Measurements from ENCODE around the gene NDUFA13.

The NDUFA13 gene

DNA sequence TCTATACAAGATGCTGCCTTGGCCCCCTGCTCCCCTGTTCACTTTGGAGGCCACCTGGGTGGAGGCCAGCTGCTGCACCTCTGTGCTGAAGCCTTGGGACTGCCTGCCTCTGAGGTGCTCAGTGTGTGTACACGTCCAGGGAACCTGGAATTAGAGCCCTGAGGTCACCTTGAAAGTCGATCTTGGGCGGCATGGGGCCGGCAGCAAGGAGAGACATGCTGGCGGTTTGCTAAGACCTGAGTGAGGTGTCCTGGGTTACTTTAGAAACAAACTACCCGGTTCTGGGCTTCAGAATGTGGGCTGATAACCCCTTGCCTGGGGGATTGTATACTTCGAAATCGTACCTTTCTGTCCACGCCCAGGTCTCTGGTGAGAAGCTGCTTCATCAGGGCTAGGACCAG lies 26.2 kb upstream of the NDUFA13 start:
- no peak for DNase-seq (ENCODE audit: low read depth)

DNA sequence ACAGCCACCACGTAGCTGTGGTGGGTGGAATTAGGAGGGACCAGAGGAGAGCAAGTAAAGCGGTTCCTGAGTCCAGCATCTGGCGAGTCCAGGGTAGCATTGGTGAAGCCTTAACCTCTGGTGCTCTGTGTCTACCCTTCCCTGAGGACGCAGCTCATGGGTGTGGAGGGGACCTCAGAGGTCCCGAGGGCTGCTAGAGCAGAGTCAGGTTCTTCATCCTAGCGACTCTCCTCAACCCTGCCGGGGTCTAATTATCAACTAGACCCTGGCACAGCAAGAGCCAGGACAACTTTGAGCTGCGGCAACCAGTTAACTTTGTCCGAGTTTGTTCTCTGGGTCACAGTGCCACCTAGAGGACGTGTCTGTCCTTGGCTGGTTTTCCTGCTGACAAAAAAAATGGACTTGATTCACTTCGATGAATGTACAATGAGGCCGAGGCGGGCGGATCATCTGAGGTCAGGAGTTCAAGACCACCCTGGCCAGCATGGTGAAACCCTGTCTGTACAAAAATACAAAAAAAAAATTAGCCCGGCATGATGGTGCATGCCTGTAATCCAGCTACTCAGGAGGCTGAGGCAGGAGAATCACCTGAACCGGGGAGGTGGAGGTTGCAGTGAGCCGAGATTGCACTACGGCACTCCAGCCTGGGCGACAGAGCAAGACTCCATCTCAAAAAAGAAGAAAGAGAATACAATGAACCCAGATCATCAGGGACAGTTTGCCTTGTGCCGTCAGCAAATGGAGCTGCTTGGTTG lies 25.6 kb upstream of the NDUFA13 start:
- DNase-seq (ENCODE audit: low read depth), result peak; percentile 73

DNA sequence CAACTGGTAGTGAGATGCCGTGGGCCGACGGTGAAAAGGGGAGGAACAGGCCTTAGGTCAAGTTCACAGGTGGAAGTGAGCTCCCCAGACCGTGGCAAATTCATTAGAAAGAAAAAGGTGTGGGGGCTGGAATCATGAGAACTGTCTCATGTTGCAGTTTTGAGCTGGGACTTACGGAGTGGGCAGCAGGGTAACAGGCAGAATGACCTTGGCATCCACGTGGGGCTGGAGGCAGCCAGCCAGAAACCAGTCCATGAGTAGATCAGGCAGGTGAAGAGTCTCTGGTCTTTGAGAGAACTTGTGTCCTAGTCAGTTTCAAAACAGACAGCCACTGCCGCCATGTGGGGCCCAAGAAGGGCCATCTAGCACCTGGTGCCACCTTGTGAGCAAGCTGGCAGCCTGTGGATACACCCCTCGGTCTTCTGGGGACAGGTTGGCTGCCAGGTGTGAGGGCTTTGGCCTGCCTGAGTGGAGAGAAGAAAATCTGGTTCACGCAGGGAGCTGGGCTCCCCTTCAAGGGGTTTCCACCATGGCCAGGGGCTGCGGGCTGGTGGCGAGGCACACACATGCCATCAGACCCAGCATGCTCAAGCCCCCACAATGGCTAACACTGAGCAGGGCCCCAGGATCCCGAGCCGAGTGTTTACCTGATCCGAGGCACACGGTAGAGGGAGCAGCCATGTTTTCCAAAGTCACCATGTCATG lies 24.6 kb upstream of the NDUFA13 start:
- DNase-seq (ENCODE audit: low read depth), result no peak

DNA sequence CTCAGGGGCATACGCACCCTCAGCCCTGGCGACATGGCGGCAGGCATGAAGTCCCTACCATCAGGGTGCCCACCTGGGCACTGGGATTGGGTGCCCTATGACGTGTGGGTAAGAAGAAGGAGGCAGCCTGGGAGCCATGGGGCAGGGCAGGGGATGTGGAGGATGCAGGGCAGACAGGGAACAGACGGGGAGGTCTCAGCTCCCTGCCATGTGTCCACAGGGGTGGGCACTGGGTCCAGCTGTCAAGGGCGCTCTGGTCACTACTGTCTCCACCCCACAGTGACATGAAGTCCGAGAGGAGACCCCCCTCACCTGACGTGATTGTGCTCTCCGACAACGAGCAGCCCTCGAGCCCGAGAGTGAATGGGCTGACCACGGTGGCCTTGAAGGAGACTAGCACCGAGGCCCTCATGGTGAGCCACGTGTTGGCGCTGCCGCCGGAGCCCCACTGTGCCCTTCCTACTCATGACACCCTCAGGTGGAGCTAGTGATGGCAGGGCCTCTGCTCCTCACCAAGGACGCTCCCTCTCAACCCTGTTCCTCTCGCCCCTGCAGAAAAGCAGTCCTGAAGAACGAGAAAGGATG lies 23.9 kb upstream of the NDUFA13 start:
- DNase-seq (ENCODE audit: low read depth), result no peak

DNA sequence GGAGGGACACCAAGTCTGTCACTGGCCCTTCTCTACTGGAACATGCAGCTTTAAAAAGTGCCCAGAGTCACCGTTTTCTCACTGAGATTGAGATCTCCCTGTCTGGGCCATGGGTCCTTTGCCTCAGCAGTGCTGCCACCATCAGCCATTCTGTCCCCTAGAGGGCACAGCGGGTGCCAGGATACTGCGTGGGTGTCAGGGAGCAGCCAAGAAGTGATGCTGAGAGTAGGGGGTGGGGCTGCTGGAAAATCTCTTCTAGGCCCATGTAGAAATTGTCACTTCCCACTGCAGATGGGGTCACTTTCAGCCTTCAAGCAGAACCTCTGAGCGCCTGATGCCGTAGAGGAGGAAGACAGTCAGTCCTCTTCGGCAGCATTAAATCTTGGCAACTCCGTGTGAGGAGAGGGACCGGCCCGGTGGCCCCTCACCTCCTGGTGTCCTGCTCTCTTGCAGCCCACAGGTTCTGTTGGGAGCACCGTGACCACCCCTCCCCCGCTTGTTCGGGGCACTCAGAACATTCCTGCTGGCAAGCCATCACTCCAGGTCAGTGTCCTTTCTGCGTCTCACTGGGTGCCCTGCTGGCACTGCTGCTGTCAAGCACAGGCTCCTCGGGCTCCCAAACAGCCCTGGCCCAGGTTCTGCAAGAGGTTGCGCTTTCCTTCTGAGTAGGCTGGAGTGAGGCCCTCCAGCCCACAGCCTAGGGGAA lies 22.0 kb upstream of the NDUFA13 start:
- no peak for DNase-seq (ENCODE audit: low read depth)

DNA sequence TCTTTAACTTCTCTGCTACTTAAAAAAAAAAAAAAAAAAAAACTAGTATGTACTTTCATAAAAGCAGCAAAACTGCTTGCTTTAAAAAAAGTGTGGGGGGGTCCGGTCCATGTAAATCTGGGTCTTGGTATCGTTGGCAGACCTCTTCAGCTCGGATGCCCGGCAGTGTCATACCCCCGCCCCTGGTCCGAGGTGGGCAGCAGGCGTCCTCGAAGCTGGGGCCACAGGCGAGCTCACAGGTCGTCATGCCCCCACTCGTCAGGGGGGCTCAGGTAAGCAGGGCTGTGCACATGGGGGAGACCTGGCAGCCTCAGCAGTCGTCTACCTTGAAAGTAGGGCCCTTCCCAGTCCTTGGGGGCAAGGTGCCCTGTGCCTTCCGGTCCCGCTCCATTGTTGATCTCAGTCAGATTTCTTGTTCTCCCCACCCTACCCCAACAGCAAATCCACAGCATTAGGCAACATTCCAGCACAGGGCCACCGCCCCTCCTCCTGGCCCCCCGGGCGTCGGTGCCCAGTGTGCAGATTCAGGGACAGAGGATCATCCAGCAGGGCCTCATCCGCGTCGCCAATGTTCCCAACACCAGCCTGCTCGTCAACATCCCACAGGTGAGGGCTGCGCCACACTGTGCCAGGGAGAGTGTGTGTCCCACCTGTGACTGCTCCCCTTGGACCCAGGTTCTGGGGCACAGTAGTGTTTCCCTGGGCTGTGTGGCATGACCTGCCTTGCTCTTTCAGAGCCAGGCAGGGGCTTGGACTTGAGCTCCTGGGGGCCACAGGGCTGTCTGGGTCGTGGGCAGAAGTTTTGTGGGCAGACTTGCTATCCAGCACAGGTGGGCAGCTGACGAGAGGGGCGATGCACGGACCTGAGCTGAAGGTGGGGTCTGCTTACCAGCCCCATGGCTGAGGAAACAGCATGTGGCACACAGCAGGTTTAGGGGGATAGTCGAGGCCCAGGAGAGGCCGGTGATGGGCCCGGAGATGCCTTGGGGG lies 20.1 kb upstream of the NDUFA13 start:
- no peak for DNase-seq (ENCODE audit: low read depth)

DNA sequence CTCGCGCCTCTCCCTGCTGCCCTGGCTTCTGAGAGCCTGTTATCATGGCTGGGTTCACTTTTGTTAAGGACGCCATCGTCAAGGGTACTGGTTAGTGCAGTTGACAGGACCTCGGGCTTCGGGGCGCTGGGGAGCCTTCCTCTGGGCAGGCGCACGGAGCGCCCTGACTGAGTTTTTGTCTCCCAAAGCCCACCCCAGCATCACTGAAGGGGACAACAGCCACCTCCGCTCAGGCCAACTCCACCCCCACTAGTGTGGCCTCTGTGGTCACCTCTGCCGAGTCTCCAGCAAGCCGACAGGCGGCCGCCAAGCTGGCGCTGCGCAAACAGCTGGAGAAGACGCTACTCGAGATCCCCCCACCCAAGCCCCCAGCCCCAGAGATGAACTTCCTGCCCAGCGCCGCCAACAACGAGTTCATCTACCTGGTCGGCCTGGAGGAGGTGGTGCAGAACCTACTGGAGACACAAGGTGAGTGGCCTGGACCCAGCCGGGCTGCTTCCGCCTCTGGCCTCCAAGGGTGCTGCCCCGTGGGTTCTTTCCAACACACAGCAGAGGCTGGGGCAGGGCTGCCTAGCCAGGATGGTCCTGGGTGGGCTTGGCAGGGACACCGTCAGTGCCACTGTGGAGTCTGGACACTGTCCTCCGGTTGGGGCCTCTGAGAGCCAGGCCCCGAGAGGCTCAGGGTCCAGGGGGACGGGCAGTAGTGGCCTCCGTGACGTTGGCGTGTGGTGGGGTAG lies 17.6 kb upstream of the NDUFA13 start:
- no peak for DNase-seq (ENCODE audit: low read depth)

DNA sequence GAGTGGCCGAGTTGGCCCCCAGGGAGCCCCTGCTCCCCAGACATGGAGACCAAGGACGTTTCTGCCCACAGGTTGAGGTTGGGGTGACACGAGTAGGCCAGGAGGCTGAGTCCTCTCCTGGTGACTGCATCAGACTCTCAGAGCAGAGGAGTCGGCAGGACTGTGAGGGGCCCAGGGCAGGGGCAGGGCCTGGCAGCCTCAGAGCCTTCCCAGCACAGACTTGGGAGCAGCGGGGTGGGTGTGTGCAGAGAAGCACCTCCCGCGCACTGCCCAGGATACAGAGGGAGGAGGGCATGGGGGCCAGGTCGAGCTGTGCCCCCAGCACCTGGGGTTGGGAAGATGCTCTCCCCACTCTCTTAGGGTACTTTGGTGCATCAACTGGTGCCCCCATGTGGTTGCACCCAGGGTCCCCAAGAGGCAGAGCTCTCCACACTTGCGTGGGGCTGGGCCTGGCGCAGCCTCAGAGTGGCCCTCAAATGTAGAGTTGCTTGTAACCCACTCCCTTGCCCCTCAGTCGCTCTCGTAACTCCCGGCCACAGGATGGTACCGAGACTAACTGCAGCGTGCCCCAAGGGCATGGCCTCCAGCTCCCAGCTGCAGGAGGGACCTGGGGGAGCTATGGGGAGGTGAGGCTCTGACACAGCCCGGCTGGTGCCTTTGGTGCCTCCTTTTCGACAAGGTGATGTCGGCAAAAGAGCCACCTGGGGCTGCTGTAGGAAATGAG lies 16.6 kb upstream of the NDUFA13 start:
- no peak for DNase-seq (ENCODE audit: low read depth)

DNA sequence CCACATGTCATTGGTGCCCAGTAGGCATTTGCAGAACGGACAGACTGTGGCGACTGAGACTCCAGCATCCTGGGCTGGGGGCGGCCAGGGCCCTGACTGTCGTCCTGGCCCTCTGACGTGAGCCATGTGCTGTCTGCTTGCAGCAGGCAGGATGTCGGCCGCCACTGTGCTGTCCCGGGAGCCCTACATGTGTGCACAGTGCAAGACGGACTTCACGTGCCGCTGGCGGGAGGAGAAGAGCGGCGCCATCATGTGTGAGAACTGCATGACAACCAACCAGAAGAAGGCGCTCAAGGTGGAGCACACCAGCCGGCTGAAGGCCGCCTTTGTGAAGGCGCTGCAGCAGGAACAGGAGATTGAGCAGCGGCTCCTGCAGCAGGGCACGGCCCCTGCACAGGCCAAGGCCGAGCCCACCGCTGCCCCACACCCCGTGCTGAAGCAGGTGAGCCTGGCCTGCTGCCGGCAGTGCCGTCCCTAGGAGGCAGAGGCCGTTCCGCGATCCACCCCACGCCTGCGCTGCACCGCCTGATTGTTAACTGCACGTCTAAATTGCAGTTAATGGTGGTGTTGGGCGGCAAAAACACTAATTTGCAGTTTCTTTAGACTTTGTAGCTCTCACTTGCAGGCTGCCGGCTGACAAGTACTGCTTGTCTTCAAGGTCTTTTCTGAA lies 14.9 kb upstream of the NDUFA13 start:
- no peak for DNase-seq (ENCODE audit: low read depth)

DNA sequence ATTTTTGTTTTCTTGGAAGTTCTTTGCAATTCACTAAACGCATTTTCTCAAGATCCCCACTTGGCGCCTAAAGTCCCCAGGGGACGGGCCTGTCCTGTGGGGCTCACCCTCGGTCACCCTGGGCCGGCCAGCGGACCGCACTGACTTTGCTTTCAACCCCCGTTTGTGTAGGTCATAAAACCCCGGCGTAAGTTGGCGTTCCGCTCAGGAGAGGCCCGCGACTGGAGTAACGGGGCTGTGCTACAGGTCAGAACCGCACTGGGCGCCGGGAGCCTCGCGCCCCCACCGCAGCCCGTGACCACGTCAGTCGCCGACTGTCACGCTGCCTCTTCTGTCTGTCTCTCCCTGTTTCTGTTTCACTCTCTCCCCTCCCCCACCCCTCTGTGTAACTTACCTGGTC lies 14.2 kb upstream of the NDUFA13 start:
- DNase-seq (ENCODE audit: low read depth), result no peak

DNA sequence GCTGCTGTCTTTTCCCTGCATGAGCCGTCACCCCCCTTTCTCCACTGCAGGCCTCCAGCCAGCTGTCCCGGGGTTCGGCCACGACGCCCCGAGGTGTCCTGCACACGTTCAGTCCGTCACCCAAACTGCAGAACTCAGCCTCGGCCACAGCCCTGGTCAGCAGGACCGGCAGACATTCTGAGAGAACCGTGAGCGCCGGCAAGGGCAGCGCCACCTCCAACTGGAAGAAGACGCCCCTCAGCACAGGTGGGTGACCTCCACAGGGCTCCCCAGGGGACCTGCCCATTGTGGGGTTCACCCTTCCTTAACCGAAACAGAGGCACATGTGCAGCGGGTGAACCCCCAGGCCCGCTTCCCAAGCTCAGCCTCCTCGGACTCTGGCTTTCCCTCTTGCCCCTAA lies 13.7 kb upstream of the NDUFA13 start:
- no peak for DNase-seq (ENCODE audit: low read depth)

DNA sequence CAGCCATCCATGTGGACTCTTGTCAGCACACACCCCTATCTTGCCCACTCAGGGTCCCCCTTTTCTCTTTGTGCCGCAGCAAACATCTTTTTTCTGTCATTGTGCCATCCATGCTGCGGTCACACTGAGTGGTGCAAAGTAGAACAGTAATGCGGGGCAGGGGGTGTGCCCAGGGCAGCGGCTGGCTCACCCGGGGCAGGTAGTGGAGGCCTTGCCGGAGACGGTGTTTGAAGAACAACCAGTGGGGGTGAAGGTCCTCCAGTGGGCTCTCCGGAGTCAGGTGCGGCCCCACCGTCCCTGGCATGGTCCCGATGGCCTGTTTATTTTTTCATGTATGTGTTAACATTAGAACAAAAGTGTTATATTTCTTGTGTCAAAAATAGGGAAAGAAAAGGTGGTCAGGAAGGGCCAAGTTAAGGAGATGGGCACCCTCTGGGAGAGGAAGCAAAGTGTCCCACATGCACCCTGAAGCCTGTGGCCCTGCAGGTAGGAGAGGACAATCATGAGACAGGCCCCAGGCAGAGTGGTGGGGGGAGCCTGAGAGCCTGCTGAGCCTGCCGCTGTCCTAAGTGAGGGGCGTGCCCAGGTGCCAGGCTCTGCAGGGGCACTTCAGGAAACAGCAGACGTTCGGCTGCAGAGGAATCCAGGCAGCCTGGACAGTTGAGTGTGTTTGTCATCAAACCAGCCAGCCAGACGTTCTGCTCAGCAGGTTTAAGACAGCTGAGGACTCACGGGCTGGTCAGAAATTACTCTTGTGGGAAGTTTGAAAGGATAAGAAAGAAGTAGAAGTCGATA lies 13.0 kb upstream of the NDUFA13 start:
- DNase-seq (ENCODE audit: low read depth), result no peak

DNA sequence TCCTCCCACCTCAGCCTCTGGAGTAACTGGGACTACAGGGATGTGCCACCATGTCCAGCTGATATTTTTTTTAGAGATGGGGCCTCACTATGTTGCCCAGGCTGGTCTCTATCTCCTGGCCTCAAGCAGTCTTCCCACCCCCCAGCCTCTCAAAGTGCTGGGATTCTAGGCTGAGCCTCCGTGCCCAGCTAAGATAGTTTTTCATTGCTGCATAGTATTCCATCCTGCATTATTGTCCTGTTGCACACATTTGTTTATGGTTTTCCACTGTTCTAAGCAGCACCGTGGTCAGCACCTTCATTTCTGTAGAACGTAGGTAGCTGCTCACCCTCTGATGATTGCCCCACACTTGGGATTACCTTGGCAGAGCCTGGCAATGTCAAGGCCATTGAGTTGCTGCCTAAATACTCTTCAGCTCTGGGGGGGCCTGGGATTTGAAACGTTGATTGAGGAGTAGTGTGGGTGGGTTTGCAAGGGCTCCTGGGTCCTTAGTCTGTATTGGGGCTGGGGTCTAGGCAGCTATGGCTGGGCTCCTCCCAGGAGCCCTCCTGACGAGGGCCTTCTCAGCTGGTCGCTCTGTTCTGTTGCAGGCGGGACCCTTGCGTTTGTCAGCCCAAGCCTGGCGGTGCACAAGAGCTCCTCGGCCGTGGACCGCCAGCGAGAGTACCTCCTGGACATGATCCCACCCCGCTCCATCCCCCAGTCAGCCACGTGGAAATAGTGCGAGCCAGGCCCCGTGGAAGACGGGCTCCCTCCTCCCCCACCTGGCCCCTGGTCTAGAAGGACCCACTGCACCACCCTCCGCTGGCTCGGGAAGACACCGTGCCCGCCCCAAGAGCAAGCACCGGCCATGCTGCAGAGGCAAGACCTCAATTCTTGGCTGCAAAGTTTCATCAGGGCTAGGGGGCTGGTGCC lies 11.0 kb upstream of the NDUFA13 start:
- DNase-seq (ENCODE audit: low read depth), result no peak

DNA sequence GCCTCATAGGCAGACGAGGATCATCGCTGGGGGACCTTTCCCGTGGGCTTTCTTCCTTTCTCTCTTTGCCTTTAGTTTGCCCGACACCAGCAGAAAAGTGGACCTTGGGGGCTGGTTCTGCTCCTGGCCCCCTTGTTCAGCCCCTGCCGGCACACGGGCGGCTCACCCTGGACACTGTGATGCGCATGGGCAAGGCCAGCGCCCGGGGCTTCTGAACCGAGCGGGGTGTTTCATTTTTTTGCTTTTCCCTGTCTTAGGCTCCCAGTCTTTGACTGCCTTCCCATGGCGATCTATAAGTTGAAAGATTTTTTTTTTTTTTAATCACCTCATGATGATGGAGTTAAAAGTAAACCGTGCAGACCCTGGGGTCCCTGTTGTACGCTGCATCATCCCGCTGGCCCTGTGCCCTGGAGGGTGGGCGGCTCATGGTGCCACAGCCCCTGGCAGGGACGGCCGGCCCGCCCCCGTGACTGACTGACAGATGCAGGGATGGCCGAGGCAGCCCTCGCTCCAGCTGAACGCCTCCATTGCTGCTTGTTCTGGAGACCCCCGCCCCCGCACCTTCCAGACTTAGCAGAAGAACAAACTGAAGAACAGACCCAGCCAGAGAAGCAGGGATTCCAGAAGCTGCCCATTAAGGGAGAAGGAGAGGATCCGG lies 10.2 kb upstream of the NDUFA13 start:
- no peak for DNase-seq (ENCODE audit: low read depth)

DNA sequence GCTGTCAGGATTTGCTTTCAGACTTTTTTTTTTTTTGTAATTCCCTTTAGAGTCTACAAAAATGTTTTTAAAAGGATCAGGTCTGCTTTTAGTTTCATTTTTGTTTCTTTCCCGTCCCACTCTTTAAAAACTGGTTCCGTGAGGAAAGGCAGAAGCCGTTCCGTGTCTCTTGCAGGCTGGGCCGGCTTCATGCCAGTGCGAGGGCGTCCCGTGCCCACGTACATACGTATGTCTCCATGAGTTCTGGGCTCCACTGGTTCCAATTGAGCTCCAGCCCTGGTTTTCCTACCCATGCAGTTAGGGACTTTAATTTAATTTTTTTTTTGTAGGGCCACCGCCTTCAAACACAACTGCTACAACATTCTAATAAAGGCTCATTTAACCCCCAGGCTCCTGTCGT lies 9.4 kb upstream of the NDUFA13 start:
- no peak for DNase-seq (ENCODE audit: low read depth)

DNA sequence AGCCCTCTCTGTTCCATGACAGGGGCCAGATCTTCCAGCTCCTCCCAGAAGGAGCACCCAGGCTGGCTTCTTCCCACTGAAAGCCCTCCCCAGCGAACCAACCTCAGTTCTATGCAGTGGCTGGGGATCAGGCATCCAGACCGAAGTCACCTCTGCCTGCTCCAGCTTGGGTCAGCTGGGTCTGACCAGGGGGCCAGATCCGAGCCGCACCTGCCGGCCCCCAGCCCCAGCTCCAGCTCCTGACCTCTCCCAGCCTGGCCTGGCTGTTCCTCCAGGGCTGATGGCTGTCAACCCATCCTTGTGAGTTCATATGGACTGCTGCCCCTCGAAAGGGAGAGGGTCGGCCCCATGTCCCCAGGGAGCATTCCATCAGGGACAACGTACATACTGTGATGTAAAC lies 8.7 kb upstream of the NDUFA13 start:
- DNase-seq (ENCODE audit: low read depth), result no peak

DNA sequence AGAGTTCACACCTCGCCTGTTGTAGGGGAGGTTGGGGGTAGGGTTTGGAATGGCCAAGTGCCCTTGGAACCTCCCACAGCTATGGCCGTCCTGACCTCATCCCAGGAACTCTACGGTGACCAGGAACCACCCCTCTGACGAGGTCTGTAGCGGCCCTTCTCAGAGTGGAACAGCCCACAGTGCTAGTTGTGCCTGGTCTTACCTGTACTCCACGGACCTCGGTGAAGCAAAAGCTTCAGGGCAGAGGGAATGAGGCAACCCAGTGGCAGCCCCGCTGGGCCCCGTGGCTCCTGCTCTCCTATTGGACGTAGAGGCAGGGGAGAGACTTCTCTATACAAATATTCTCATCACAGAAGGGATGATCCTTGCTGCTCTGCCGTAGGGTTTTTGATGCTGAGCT lies 7.8 kb upstream of the NDUFA13 start:
- no peak for DNase-seq (ENCODE audit: low read depth)

All from activated gamma-delta T cell treated with anti-CD3 and anti-CD28 coated beads, Interleukin-2, amount 50 U/mL, for 16 hours (primary cell).